Thyroid gland (tissue), 4 donors: Measurements from ENCODE around the gene MT1F. TPM values are rescaled to one million over a fixed set of nuclear protein-coding genes. Genes with fewer than 3 reads are reported as not detected.

Experiments used
- DNase-seq, 2 donors: peaks; one replicate each; pipeline ENCODE4 v3.0.0-alpha.2; 2019
- H3K27ac ChIP-seq, 3 donors: fragments of 200-600 bp; sonication (generic); 1 replicate in 2 of 3; 2 replicates in 1 of 3; pipeline ENCODE4 v1.5.1; 2016 to 2019; ENCODE audit warnings: mild to moderate bottlenecking in 1 of 3, moderate library complexity in 1 of 3
- H3K27me3 ChIP-seq: fragments of 200-600 bp; sonication (generic); one replicate; pipeline ENCODE4 v1.5.1; 2019
- H3K36me3 ChIP-seq, 2 donors: fragments of 200-600 bp; sonication (generic); one replicate each; pipeline ENCODE4 v1.5.1; 2016 to 2019
- H3K4me1 ChIP-seq, 2 donors: fragments of 200-600 bp; sonication (generic); one replicate each; pipeline ENCODE4 v1.5.1; 2017 to 2019
- H3K4me3 ChIP-seq, 3 donors: fragments of 200-600 bp; sonication (generic); replicated peaks in 1 of 3; 1 replicate in 2 of 3; 2 replicates in 1 of 3; pipeline ENCODE4 v1.5.1; 2016; ENCODE audit warnings: mild to moderate bottlenecking in 1 of 3
- H3K9me3 ChIP-seq: fragments of 200-600 bp; sonication (generic); one replicate; pipeline ENCODE4 v1.5.1; 2017
- CTCF ChIP-seq, 6 experiments: fragments of 200-600 bp in 3 of 6; fragments of 450-650 bp in 3 of 6; sonication (generic) in 3 of 6; IDR thresholded peaks; one replicate each; pipeline ENCODE4 v1.5.1; 2016 to 2019; ENCODE audit warnings: antibody characterized with exemption in 6 of 6, mild to moderate bottlenecking in 2 of 6, inconsistent platforms in 1 of 6, moderate library complexity in 1 of 6
- POLR2A ChIP-seq, 2 donors: fragments of 450-650 bp; IDR thresholded peaks; one replicate each; pipeline ENCODE4 v1.6.1; 2017; ENCODE audit warnings: antibody characterized with exemption in 2 of 2, mild to moderate bottlenecking in 2 of 2, moderate library complexity in 1 of 2
- WGBS, 2 donors: methylation state at CpG; one replicate each; pipeline ENCODE4 v1.1.5; 2017; 5-methylcytosine and 5-hydroxymethylcytosine counted together
- intact Hi-C: fragments of 100-400 bp; cut with DNase I; formaldehyde crosslinking; loops from one replicate; pipeline ENCODE4 v1.15.1; 2023
- total RNA-seq, 4 donors: library from RNA; depleted of rRNA; stranded (reverse); fragments of >200 nt; gene quantifications; one replicate each; pipeline ENCODE4 v1.2.3, GENCODE V29; 2016

Gene MT1F
- total RNA-seq, 4 donors from 2014 or later, result 25.8 to 220 (median 45.1) TPM

DNA sequence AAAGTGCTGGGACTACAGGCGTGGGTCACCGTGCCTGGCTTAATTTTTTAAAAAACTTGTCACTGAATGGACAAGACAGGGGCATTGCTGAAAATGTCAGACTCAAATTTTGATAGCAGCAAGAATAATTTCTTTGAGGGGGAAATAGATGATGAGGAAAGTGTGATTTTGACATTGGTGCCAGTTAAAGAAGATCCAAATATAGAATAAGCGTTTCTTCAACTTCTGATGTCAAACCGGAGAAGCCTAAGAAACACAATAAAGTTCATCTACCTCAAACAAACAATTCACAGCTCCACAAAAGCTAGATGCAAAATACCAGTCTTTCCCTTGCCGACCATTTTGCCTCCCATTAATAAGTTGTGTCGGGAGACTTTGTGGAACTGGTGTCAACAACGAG lies 29.0 kb downstream of the MT1F start:
- Histone ChIP-seq H3K27ac (no peak overlapping the region), H3K27me3 (no peaks in the 10 kb centered on the region), H3K4me1 (peaks cover 21 to 30% of the 10 kb centered on the region in 2 donors), H3K4me3 (no peak overlapping the region), H3K9me3 (no peaks in the 10 kb centered on the region), H3K36me3 (peaks cover 0 to 13% of the 10 kb centered on the region in 2 donors)
- 91 to 96% methylated on average over 7 of the region's 7 CpGs for WGBS, 2 donors
- DNase-seq, result no peak
- intact Hi-C loops, result loop anchor here (5.0 kb wide), 1 partner anchor 79 kb away; the partner anchor contains the start of gene MT2A
- TF ChIP-seq CTCF (IDR thresholded peaks at IDR 0.05) (no peak), POLR2A (IDR thresholded peaks at IDR 0.05) (no peak)

DNA sequence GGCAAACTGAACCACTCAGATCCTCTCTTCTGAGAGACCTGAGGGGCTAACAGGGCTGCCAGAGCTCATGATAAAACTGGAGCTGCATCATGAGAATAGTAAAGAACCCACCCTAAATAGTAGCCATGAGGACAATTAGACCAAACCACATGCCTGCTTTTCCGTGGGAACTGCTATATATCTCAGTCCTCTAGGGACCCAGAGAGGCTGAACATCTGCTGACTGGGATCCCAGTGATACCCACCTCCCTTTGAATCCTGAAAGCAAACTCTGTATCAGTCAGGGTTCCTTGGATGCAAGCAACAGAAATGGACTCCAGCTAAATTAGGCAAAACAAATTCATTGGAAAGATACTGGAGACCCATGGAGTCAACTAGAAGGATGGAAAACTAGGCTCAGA lies 31.0 kb downstream of the MT1F start:
- WGBS, 2 donors, result 50 to 64% methylated on average over 1 of the region's 1 CpG
- DNase-seq, result no peak
- Histone ChIP-seq H3K4me1 (peaks cover 20 to 35% of the 10 kb centered on the region in 2 donors), H3K9me3 (no peaks in the 10 kb centered on the region), H3K4me3 (no peak overlapping the region), H3K36me3 (peaks cover 0 to 5% of the 10 kb centered on the region in 2 donors), H3K27ac (no peak overlapping the region), H3K27me3 (no peaks in the 10 kb centered on the region)
- intact Hi-C loops, result loop anchor here (5.0 kb wide), 1 partner anchor 81 kb away; the partner anchor contains the start of gene MT2A
- TF ChIP-seq POLR2A (IDR thresholded peaks at IDR 0.05) (no peak), CTCF (IDR thresholded peaks at IDR 0.05) (no peak)

DNA sequence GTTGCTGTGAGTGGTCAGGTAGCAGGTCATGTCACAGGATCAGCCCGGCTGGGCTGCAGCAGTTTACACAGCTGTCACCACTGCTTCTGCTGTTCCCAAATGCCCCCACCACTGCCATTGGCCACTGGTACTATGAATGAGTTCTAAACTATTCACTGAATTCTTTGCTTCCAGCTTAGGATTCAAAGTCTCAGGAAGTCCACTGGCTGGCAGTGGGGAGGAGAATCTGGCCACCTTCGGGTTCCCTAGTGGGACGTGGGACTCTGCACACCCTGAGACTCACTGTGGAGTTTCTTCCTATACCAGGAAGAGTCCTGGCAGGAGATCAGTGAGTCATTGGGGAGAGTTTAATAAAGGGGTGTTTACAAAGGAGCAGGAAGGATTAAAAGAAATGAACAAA lies 31.4 kb downstream of the MT1F start:
- Histone ChIP-seq H3K27ac (no peak overlapping the region), H3K27me3 (no peaks in the 10 kb centered on the region), H3K4me1 (peaks cover 17 to 34% of the 10 kb centered on the region in 2 donors), H3K4me3 (no peak overlapping the region), H3K9me3 (no peaks in the 10 kb centered on the region), H3K36me3 (peaks cover 0 to 1% of the 10 kb centered on the region in 2 donors)
- WGBS, 2 donors, result 77 to 84% methylated on average over 3 of the region's 3 CpGs
- DNase-seq, result no peak
- no peak for TF ChIP-seq CTCF (IDR thresholded peaks at IDR 0.05)
- no peak for TF ChIP-seq POLR2A (IDR thresholded peaks at IDR 0.05)
- intact Hi-C loops, result loop anchor here (5.0 kb wide), 1 partner anchor 82 kb away; the partner anchor contains the start of gene MT2A

DNA sequence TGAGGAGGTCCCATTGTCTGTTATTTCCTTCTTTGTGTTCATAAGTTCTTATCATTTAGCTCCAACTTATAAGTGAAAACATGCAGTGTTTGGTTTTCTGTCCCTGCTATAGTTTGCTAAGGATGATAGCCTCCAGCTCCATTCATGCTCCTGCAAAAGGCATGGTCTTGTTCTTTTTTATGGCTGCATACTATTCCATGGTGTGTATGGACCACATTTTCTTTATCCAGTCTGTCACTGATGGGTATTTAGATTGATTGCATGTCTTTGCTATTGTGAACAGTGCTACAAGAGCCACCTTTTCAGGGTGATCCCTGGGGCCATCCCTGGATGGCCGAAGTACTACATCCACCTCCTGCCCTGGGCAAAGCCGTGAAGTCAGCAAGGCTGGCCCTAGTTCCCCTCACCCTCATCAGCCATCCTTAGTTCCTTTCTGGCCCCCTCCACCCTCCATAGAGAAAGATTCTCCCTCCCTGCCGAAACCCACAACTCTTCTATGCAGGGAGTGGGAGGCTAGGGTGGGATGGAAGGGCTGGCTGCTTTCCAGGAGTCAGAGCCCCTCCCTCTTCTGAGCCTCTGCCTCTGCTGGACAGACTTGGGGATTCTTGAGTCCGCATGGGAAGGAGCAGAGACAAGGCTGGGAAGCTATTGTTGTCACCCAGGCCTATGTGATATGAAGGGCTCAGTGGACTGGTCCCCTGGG lies 32.8 kb downstream of the MT1F start:
- TF ChIP-seq POLR2A (IDR thresholded peaks at IDR 0.05) (no peak), CTCF (IDR thresholded peaks at IDR 0.05) (no peak)
- no peaks in the 10 kb centered on the region for H3K36me3 ChIP-seq
- H3K27me3 ChIP-seq, result no peaks in the 10 kb centered on the region
- H3K9me3 ChIP-seq, result no peaks in the 10 kb centered on the region
- no peak overlapping the region for H3K4me3 ChIP-seq
- H3K27ac ChIP-seq, result peak overlapping the region in 2 of 3 donors; percentile 42 to 70
- H3K4me1 ChIP-seq, result peaks cover 5 to 20% of the 10 kb centered on the region in 2 donors
- no peak for DNase-seq
- 79 to 80% methylated on average over 4 of the region's 4 CpGs for WGBS, 2 donors
- intact Hi-C loops, result no loop called here

DNA sequence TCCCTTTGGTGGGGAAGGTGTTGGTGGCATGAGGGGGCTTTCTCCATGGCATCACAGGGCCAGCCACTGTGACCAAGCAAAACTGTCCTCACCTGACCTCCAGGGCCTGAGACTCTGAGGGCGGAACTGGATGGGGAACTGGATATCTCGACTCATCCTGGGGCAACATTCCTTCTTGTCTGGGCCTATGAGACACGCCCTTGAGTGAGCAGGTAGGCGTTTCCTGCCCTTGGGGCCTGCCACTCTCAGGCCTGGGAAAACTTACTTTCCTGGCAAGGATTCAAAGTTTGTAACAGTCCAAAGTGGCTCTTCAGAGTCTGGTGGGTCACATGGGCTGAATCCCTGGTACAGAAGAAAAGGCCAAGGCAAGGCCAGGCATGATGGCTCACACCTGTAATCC lies 34.1 kb downstream of the MT1F start:
- WGBS, 2 donors, result 29 to 39% methylated on average over 4 of the region's 4 CpGs
- DNase-seq, result peak; percentile 91 to 94
- H3K9me3 ChIP-seq, result no peaks in the 10 kb centered on the region
- H3K27me3 ChIP-seq, result no peaks in the 10 kb centered on the region
- intact Hi-C loops, result no loop called here
- no peak overlapping the region for H3K4me3 ChIP-seq
- H3K36me3 ChIP-seq, result no peaks in the 10 kb centered on the region
- TF ChIP-seq CTCF (IDR thresholded peaks at IDR 0.05) (no peak), POLR2A (IDR thresholded peaks at IDR 0.05) (peak in 1 of 2 donors; percentile 49)
- peaks cover 4 to 14% of the 10 kb centered on the region in 2 donors for H3K4me1 ChIP-seq
- peak overlapping the region; percentile 63 to 81 (median 74) for H3K27ac ChIP-seq
